Epithelial cell of esophagus (primary cell): ENCODE results near the gene UBTD2.

Experiments used
- DNase-seq: peaks from one replicate; pipeline ENCODE4 v3.0.0; 2010; ENCODE audit warnings: low read depth
- H3K4me3 ChIP-seq: 2 replicates; pipeline ENCODE4 v1.5.1; 2011; ENCODE audit warnings: mild to moderate bottlenecking, low read length, control low read depth
- TF ChIP-seq, protein P1 (sequence below): IDR thresholded peaks from 2 replicates; pipeline ENCODE4 v1.5.1; 2011; ENCODE audit warnings: low read depth, mild to moderate bottlenecking, low read length, control low read depth, inconsistent platforms; ENCODE audit not compliant: insufficient read depth; ENCODE audit errors: missing control alignments

UBTD2 gene

DNA sequence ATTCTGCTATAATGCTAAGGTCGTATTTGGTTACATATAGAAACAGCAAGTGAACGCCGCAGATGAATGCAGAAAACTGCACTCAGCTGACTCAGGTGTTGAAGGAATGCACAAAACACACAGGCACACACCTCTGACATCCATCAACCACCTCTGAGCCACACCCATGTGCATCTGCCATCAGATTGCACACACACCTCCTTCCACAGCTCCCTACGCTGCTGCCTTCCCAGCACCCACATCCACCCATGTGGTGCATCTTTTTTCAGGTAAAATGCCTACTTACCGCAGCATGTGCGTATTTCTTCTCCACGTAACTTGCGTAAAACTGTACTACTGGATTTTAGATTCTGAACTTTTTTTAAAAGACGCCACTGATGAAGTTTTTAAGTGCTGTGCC is 102.6 kb downstream of the UBTD2 start:
- TF ChIP-seq, protein P1, sequence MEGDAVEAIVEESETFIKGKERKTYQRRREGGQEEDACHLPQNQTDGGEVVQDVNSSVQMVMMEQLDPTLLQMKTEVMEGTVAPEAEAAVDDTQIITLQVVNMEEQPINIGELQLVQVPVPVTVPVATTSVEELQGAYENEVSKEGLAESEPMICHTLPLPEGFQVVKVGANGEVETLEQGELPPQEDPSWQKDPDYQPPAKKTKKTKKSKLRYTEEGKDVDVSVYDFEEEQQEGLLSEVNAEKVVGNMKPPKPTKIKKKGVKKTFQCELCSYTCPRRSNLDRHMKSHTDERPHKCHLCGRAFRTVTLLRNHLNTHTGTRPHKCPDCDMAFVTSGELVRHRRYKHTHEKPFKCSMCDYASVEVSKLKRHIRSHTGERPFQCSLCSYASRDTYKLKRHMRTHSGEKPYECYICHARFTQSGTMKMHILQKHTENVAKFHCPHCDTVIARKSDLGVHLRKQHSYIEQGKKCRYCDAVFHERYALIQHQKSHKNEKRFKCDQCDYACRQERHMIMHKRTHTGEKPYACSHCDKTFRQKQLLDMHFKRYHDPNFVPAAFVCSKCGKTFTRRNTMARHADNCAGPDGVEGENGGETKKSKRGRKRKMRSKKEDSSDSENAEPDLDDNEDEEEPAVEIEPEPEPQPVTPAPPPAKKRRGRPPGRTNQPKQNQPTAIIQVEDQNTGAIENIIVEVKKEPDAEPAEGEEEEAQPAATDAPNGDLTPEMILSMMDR: no peak
- H3K4me3 ChIP-seq: no peak overlapping the region
- peak; percentile 42 for DNase-seq

DNA sequence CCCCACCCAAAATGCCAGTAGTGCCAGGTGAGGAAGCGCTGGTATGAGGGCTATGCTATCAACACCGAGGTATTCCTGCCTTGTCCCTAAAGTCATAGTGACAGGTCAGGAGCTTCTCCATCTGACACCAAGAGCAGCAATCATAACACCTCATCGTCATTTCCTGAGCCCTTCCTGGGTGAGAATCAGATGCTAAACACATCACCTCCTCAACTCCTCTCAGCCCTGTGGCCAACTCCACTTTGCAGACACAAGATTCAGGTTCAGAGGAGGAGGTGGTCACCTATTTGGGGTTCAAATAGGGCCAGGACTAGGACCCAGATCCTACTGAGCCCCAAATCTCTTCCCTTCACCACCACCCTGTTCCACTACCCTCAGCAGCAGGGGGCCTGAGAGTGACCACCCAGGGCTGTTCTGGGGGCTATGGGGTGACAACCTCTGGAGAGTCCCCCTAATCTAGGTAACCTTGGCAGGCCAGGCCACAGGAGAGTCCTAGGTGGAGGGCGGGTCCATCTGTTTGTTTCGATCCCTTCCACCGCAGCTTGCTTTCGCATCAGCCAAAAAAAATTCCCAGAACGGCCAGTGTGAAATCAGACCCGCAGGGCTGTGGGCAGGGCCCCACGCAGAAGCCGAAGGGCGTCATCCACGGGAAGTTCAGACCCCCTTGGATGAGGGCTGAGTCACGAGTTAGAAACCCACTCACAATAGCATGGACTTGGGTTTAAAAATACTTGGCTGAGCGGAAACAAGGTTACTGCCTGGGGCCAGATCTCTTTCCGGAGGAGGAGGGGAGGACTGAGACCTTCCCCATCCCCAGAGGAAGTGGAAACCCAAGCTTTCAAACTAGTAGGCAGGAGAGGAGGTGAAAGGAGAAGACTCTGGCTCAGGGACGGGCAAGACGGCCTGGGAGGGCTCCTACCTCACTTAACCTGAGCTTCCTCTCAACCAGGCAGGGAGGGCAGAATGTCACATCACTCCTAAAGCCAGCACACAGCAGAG is 104.3 kb downstream of the UBTD2 start:
- no peak overlapping the region for H3K4me3 ChIP-seq
- TF ChIP-seq, protein P1: no peak
- no peak for DNase-seq

DNA sequence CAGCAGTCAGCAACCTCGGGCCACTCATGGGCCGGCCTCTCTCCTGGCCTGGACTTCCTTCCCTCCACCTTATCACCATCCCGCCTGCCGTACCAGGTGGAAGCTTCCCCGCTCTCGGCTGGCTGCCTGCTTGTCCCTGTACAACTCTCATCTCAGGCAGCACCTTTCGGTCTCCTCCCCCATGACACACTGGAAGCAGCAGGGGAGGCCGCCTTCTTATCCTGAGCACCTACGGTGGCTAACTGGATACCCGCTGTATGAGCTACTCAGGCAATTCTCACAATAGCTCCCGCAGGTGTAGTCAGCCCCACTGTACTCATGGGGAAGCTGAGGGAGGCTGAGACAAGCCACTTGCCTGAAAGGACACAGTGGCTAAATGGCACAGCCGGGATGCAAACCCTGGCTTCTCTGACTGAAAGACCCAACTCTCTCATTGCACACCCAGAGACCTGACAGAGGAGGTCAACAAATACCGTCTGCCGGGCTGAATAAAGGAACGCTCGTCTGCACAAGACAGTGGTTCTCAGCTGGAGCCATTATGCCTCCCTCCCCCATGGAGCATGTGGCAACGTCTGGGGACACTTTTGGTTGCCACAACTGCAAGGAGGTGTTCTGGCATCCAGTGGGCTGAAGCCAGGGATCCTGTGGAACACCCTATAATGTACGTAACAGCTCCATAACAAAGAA is 105.1 kb downstream of the UBTD2 start:
- TF ChIP-seq, protein P1: no peak

DNA sequence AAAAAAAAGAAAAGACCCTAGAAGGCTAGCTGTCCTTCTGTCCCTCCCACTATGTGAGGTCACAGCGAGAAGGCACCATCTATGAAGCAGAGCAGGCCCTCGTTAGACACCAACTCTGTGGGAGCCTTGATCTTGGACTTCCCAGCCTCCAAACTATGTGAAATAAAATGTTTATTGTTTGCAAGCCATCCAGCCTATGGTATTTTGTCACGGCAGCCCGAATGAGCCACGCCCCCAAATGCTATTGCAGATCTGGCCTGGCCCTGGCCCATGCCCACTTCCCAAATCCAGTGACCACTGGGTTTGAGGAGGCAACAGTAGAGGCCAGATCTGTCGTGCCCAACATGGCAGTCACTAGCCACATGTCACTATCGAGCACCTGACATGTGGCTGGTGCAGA is 106.4 kb downstream of the UBTD2 start:
- TF ChIP-seq, protein P1: no peak
- no peak for DNase-seq
- H3K4me3 ChIP-seq: no peak overlapping the region

More for the DNA sequence above, 105.1 kb downstream of the UBTD2 start:
- DNase-seq: no peak
- H3K4me3 ChIP-seq: no peak overlapping the region

DNA sequence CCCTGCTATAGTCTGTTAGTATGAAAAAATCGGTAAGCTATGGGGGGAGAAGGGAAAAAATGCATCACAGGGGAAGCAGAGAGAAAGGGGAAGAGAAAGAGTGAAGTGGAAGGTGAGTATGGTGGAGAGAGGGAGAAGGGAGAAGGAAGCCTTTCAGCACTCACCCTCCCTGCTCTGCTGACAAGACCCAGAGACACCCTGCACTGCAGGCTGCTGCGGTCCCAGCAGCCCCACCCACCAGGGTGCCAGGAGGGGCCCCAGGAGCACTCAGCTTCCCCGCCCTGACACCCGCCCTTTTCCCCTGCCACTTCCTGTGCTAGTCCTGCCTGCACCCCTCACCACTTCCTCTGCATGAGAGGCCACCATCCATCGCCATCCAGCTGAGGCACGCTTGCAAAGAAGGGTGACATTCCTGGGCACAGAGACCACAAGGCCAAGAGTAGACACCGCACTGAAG is 108.3 kb downstream of the UBTD2 start:
- TF ChIP-seq, protein P1: no peak
- no peak for DNase-seq
- H3K4me3 ChIP-seq: no peak overlapping the region

DNA sequence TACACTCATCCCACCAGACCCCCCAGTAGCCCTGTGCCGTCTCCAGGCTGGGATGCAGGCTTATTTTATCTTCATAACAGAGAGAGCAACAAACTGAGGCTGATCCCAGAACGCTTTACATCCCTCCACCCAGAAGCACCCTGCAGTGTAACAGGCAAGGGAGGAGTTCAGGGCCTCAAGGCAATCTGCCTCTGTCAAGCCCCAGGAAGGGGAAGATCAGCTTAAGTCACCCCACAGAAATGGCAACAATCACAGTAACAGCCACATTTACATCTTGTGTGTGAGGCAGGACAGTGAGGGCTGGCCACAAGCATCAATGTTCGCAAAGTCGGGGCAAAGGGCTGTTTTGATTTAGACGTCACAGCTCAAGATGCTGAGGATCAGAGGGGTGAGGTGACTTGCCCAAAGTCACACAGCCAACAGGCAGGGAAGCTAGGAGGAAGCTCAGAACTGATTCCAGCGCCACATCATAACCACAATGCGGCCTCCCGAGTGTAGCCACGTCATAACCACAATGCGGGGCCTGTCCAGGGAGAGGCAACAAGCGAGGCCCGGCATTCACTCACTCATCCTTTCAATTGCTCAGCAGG is 109.9 kb downstream of the UBTD2 start:
- TF ChIP-seq, protein P1: no peak
- H3K4me3 ChIP-seq: no peak overlapping the region
- DNase-seq: peak; percentile 97
